ENCODE data around the gene ALDOB.

The ALDOB gene

GRCh38 chr9:101455656-101456240, 20.2 kb upstream of the ALDOB start:
- DNase-seq (ENCODE audit: low spot score), result no peak

GRCh38 chr9:101453776-101454570, 18.4 kb upstream of the ALDOB start:
- no peak for DNase-seq (ENCODE audit: low spot score)

DNA sequence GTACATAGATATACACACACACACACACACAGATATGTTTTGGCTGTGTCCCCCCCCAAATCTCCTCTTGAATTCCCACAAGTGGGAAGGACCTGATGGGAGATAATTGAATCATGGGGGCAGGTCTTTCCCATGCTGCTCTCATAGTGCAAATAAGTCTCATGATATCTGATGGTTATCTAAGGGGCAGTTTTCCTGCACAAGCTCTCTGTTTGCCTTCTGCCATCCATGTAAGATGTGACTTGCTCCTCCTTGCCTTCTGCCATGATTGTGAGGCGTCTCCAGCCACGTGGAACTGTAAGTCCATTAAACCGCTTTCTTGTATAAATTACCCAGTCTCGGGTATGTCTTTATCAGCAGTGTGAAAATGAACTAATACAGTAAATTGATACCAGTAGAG, 15.9 kb upstream of the ALDOB start:
- no peak for DNase-seq (ENCODE audit: low spot score)

GRCh38 chr9:101450931-101451330, 15.4 kb upstream of the ALDOB start:
- DNase-seq (ENCODE audit: low spot score), result no peak

GRCh38 chr9:101449071-101449721, 13.6 kb upstream of the ALDOB start:
- peak; percentile 58 for DNase-seq (ENCODE audit: low spot score)

- no peak for DNase-seq (ENCODE audit: low spot score)
Observed at GRCh38 chr9:101448680-101449070, 13.1 kb upstream of the ALDOB start.

- no peak for DNase-seq (ENCODE audit: low spot score)
Observed at GRCh38 chr9:101446732-101447131, 11.2 kb upstream of the ALDOB start.

GRCh38 chr9:101445353-101446029, 9.9 kb upstream of the ALDOB start:
- DNase-seq (ENCODE audit: low spot score), result peak; percentile 82

- DNase-seq (ENCODE audit: low spot score), result peak; percentile 53
Observed at GRCh38 chr9:101443364-101443771, 7.8 kb upstream of the ALDOB start.

- no peak for DNase-seq (ENCODE audit: low spot score)
Observed at GRCh38 chr9:101442736-101443135, 7.2 kb upstream of the ALDOB start.

DNA sequence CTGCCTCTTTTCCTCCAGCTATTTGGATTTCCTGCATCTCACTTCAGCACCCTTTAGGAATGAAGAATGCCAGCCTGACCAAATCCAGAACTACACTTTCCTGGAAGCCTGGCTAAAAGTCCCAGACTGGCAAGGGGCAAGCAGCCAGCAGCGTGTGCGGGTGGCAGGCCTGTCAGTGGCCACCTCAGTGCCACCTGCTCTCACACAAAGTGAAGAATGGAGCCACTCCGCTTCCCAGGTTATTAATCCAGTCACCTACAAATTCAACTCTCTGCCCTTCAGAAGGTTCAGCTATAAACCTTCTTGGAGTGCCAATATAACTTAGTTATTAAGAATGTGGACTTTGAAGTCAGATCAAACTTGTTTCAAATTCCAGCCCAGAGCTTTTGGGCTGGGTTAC, 6.7 kb upstream of the ALDOB start:
- DNase-seq (ENCODE audit: low spot score), result no peak

DNA sequence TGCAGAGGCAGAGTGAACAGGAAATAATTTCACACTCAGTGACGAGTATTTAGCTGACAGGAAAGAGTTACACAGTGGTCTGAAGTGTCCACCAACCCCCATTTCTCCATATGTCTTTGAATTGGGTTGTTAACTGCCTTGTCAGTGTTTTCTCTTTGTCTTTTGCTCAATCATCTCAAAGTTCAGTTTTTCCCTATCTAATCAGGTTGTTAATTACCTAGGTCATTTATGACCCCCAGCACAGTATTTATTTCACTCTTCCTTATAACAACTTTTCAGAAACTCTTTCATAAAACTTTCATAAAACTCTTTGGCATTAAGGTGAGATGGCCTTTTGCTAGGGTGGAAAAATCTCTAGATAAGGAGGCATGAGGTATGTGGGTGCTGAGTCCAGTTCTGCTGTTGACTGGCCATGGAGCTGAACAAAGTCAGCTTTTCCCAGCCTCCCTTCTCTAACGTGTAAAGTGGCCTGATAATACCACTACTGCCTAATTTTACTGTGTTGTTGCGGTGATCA, 5.2 kb upstream of the ALDOB start:
- DNase-seq (ENCODE audit: low spot score), result no peak

GRCh38 chr9:101438523-101438922, 2.9 kb upstream of the ALDOB start:
- no peak for DNase-seq (ENCODE audit: low spot score)

DNA sequence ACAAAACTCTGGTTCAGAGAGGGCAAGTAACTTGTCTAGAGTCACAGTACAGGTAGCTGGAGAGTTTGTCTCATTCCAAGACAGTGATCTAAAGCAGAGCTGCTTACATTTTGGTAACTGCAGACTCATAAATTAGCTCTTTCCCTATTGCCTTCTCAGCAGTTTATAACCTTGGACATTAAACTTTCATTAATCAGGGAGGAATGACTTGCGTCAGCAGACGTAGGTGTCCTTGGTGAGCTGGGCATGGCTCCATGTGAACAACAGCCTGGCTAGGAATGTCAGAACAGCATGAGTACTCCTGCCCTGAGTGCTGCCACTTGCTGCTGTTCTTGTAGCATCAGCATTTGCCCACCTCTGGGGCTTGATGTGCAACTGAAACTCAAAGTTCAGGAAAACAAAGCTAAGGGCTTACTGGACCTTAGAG, 2.2 kb upstream of the ALDOB start:
- no peak for DNase-seq (ENCODE audit: low spot score)

GRCh38 chr9:101434998-101435397, 576 bp downstream of the ALDOB start:
- DNase-seq (ENCODE audit: low spot score), result no peak

DNA sequence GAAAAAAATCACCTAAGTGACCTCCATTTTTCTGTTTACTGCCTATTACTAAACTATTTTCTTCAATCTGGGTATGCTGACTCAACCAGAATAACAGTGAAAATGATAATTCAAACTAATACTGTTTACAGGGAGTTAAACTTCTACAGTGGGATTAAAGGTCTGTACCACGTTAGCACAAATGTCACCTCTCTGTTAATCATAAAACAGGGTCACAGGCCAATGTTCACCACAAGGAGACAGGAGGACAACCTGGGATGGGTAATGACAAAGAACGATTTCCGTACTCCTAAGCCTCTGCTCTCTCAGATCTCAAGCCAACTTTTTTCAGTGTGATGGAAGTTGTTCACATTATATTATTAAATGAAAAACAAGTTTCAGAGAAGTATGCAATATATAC, 2.3 kb downstream of the ALDOB start:
- DNase-seq (ENCODE audit: low spot score), result no peak

GRCh38 chr9:101432740-101433139, 2.8 kb downstream of the ALDOB start:
- no peak for DNase-seq (ENCODE audit: low spot score)

DNA sequence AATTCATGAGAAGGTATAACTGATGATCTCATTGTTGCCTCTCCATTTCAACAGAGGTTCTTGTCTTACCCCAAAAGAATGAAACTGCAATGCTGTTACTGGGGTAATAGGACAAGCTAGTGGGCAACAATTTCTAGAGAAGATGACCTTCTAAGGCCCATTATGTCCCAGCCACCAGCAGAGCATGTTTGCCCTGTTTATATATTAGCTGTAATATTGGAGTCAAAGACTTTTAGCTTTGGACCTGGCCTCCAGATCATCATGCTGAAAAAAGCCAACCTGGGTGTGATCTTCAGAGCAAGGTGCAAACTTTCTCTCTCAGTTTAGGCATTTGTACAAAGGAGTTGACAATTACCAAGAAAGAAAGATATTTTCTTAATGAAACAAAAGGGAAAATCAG, 3.4 kb downstream of the ALDOB start:
- no peak for DNase-seq (ENCODE audit: low spot score)

DNA sequence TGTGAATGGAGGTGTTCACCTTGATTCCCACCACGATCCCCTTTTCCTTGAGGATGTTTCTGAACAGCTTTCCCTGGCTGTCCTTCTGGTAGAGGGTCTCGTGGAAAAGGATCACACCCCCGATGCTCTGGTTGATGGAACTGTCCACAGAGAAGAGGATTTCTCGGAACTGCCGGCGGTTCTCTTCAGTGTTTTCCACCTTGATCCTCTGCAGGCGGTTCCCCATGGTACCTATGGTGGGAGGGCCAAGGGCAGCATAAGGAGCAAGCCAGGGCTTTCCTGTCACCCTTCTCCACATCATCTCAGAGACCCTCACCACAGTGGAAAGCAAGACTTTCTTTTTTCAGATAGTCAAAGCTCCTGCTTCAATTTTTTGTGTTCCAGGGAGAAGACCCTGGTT, 5.8 kb downstream of the ALDOB start:
- no peak for DNase-seq (ENCODE audit: low spot score)

DNA sequence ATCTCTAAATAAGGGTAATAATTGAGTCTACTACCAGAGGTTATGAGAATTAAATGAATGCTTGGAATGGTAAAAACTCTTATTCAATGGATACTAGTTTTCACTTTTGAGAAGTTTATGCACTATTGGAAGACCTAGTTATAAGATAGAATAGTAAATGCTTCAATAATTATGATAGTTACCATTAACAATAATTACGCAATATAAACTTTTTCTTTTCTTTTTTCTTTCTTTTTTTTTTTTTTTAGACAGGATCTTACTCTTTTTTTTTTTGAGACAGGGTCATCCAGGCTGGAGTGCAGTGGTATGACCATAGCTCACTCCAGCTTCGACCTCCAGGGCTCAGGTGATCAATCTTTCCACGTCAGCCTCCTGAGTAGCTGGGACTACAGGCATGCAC, 6.7 kb downstream of the ALDOB start:
- no peak for DNase-seq (ENCODE audit: low spot score)

- DNase-seq (ENCODE audit: low spot score), result no peak
Observed at GRCh38 chr9:101427957-101428655, 7.5 kb downstream of the ALDOB start.

DNA sequence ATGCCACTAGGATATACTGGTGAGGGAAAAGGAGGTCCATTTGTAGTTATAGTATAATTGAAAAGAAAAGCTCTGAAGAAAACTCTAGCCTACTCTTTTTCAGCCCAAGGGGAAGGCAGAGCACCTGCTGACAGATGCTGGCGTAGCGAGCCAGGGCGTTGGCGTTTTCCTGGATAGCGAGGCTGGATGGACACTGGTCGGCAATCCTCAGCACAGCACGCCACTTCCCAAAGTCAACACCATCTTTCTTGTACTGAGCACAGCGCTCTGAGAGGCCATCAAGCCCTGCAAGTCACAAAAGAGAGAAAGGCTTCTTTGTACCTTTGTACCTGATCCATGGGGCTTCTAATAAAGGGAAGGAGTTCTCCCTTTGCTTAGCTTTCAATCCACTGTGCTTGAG, 8.2 kb downstream of the ALDOB start:
- no peak for DNase-seq (ENCODE audit: low spot score)
